HG02588 (cell line): ENCODE data around the gene TSPO.
"Not testable (repeated sequence)": the region's sequence is repeated elsewhere in the genome, so short reads cannot be mapped to it uniquely, and the experiment has no call there.

ENCODE experiments used
- ATAC-seq: cut with Tn5 transposase; IDR thresholded peaks from one replicate; pipeline ENCODE4 v1.9.1; 2021; ENCODE audit warnings: mild to moderate bottlenecking, moderate library complexity; ENCODE audit not compliant: unreplicated experiment

Gene TSPO

GRCh38 chr22:43151251-43152002, at the start of gene TSPO:
TSS of gene TSPO (plus strand) at chr22:43151559. CDS start at chr22:43159239, 7,680 bp downstream.
- no peak for ATAC-seq

DNA sequence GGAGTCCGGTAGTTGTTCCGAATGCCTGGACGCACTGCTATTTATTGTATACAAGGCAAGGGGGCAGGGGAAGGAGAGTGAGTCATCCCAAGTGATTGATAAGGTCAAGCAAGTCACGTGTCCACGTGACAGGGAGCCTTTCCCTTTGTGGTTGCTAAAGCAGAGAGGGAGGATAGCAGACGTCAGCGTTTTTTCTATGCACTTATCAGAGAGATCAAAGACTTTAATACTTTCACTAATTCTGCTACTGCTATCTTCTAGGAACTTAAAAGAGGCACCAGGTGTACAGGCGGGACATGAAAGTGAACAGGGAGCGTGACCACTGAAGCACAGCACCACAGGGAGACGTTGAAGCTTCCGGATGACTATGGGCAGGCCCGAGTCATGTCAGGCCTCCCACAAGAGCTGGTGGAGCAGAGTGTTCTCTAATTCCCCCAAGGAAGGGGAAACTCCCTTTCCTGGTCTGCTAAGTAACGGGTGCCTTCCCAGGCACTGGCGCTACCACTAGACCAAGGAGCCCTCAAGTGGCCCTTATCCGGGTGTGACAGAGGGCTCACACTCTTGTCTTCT, 47.2 kb upstream of the TSPO start:
- ATAC-seq: not testable (repeated sequence)

GRCh38 chr22:43104950-43105349, 46.4 kb upstream of the TSPO start:
- not testable (repeated sequence) for ATAC-seq

GRCh38 chr22:43106302-43106701, 45.1 kb upstream of the TSPO start:
- no peak for ATAC-seq

DNA sequence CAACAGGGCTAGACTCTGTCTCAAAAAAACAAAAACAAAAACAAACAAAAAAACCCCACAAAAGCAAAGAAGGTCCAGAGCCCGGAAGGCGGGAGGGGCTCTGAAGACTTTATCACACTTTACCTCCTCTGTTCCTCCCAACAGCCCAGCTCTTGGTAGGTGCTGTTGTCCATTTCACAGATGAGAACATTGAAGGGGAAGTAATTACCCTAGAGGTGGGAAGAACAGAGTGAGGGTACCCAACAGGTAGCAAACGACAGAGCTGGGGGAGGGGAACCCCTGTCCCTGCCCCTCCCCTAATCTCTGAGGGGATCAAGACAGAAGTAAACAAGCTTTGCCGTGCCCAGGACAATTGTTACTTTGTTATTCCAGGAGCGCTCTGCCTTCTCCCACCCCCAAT, 41.8 kb upstream of the TSPO start:
- no peak for ATAC-seq

- ATAC-seq: no peak
These were observed 41.4 kb upstream of the TSPO start for GRCh38 chr22:43109921-43110443.

- no peak for ATAC-seq
These were observed 40.9 kb upstream of the TSPO start, which contains the start of gene BIK for GRCh38 chr22:43110444-43110926. TSS of gene BIK (plus strand) at chr22:43110750. CDS start at chr22:43124023, 13,273 bp downstream.

- ATAC-seq: no peak
These were observed 40.3 kb upstream of the TSPO start for GRCh38 chr22:43110927-43111623.

GRCh38 chr22:43113526-43114251, 37.7 kb upstream of the TSPO start:
- ATAC-seq: no peak

- ATAC-seq: no peak
These were observed 36.4 kb upstream of the TSPO start for GRCh38 chr22:43114958-43115357.

- ATAC-seq: no peak
These were observed 34.4 kb upstream of the TSPO start for GRCh38 chr22:43116932-43117331.

DNA sequence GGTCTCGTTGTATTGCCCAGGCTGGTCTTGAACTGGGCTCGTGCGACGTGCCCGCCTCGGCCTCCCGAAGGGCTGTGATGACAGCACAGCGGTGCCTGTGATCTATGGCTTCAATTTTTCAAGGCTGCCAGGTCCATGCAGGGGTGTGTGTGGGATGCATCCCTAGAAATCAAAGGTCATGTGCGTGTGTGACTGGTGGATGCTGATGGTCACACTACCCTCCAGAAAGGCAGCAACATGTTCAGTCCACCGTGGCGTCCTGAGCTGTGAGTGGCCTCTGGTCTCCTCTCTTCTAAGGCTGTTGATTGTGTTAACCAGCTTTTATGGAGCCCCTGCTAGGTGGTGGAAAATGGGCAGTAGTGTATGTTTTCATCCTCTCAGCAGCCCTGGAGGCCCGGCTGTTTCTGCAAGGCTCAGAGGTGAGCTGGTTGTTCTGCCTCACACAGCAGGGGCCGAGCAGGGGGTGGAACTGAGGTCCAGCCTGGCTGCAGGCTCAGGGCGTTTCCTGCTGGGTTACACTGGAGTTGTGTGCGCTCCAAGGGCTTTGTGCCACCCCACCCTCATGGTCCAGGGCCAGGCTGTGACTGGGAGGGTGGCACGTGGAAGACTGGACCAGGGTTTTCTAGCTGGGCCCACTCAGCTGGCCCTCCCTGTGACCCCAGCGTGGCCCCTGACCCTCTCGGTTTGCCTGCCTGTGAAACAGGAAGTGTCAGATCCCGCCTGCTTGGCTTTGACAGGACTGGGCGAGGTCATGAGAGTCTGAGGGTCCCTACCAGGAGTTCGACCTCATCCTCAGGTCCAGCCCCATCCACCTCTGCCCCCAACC, 33.1 kb upstream of the TSPO start:
- no peak for ATAC-seq

DNA sequence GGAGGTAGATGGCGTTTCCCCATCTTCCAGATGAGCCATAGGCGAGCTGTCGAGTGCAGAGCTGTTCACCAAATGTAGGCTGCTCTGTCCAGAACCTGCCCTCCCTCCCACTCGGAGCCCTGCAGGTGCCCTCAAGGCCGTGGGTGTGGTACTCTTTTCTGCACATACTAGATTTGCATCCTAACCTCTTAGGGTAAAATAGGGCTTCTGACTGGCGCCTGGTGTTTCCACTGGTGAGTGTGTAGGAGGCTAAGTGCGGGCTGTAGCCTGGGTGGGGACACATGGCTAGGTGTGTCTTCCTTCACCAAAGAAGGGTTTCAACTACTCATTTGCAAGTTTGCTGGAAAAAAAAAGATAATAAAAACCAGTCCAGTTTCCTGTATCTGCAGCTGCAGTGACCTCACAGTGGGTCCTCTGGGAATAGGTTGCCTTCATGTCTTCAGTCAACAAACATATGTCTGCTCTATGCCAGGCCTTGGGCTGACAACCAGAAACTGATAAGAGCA, 32.4 kb upstream of the TSPO start:
- ATAC-seq: peak; percentile 70

GRCh38 chr22:43126501-43127165, 24.7 kb upstream of the TSPO start:
- ATAC-seq: no peak

DNA sequence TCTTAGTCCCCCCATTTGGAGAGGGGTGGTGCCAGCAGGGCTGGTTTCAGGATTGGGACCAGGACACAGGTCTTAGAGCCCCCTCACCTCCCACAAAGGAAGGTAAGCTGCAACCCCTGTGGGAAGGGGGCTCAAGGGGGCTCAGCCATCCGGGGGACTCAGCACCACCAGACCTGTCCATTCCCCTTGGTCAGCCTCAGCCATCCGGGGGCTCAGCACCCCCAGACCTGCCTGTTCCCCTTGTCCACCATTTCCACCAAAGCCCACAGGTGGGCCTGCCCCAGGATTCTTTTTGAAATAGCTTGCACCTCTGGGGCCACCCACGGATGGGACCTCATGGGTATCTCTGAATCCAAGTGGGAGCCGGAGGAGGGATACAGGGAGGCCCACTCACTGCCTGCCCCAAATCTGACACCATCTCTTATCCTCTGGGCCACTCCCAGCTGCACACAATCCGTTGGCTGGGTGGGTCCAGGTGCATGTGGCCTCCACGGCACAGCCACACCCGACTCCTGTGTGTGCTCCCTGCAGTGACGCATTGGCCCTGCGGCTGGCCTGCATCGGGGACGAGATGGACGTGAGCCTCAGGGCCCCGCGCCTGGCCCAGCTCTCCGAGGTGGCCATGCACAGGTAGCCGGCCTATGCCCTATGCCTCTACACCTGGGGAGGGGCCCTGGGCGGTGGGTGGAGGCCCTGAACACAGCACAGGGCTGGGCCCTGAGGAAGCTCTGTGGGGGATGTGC, 24.0 kb upstream of the TSPO start:
- no peak for ATAC-seq

DNA sequence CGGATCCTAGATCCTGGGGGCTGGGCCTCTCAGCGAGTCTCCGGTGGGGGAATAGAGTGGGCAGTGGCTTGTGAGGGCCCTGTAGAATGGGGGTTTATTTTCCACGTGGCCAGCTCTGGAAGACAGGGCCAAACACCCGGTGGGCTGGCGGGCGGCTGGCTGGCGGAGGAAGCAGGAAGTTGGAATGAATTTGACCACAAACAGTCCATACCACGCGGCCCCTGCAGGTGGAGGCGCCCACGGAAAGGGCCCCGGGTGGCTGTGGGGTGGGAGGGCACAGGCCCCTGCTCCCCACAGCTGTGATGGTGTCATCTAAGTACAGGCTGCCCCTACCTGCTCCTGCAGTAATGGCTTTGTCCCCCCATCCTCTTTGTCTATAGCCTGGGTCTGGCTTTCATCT, 23.2 kb upstream of the TSPO start:
- no peak for ATAC-seq

GRCh38 chr22:43128928-43129424, 22.4 kb upstream of the TSPO start:
- no peak for ATAC-seq
